Natural killer cell treated with Interleukin-12 subunit alpha and Interleukin-12 subunit beta and Interleukin-15 and Interleukin-18, amount 100 ng/mL, for 72 hours (primary cell): Measurements from ENCODE around the gene ADGRL3. TPM values are rescaled to one million over a fixed set of nuclear protein-coding genes. Genes with fewer than 3 reads are reported as not detected.

Source experiments
- ATAC-seq, 2 donors: fragments of 150-1000 bp; cut with Tn5 transposase in 1 of 2; sonication (Bioruptor Pico), chemical (Tn5 transposase) in 1 of 2; 2 replicates each; pipeline ENCODE4 v1.10.0; 2021
- DNase-seq: peaks from one replicate; pipeline ENCODE4 v3.0.0; 2022; ENCODE audit warnings: low spot score
- H3K27ac Mint-ChIP-seq, 2 donors: 1 replicate in 1 of 2; 2 replicates in 1 of 2; pipeline ENCODE4 v1.8.0; 2022; ENCODE audit warnings: mixed read lengths in 2 of 2, mild to moderate bottlenecking in 1 of 2, moderate library complexity in 1 of 2
- H3K27me3 Mint-ChIP-seq, 2 donors: 1 replicate in 1 of 2; 2 replicates in 1 of 2; pipeline ENCODE4 v1.8.0; 2022; ENCODE audit warnings: mixed read lengths in 2 of 2
- H3K36me3 Mint-ChIP-seq: one replicate; pipeline ENCODE4 v1.8.0; 2022; ENCODE audit warnings: mixed read lengths
- H3K4me1 Mint-ChIP-seq, 2 donors: 1 replicate in 1 of 2; 2 replicates in 1 of 2; pipeline ENCODE4 v1.8.0; 2022; ENCODE audit warnings: low read depth in 2 of 2, mixed read lengths in 2 of 2, mild to moderate bottlenecking in 1 of 2
- H3K4me3 Mint-ChIP-seq: one replicate; pipeline ENCODE4 v1.8.0; 2022; ENCODE audit warnings: mixed read lengths
- H3K9me3 Mint-ChIP-seq: 2 replicates; pipeline ENCODE4 v1.8.0; 2022; ENCODE audit warnings: mixed read lengths
- total RNA-seq, 2 donors: library from RNA; stranded (reverse); gene quantifications; one replicate each; pipeline ENCODE4 v1.2.3, GENCODE V29; 2022

Gene ADGRL3
- total RNA-seq, 2 donors from 2014 or later, result not detected

- Mint-ChIP-seq H3K9me3 (peaks cover 10% of the 10 kb centered on the region), H3K36me3 (no peaks in the 10 kb centered on the region), H3K4me1 (no peaks in the 10 kb centered on the region), H3K4me3 (no peak overlapping the region), H3K27me3 (no peaks in the 10 kb centered on the region), H3K27ac (no peak overlapping the region)
- ATAC-seq, result no peak
- no peak for DNase-seq
Observed at GRCh38 chr4:61915501-61915900, 715.4 kb downstream of the ADGRL3 start.

DNA sequence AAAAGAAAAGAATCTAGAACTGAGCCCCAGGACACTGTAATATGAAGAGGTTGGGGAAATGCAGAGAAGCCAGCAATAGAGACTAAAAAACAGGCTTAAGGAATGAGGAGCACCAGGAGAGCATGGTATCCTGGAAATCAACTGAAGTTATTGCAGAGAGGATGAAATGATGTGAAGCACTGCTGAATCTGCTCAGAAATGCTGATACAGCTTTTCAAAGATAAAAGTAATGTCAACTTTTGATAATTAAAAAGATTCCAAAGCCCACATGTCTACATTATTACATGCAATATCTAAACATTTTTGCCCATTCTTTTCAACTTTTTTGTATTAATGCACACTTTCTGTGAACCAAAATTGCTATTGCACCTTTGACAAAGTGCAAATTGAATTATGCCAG, 718.4 kb downstream of the ADGRL3 start:
- Mint-ChIP-seq H3K36me3 (no peaks in the 10 kb centered on the region), H3K27ac (no peak overlapping the region), H3K4me3 (no peak overlapping the region), H3K4me1 (no peaks in the 10 kb centered on the region), H3K27me3 (no peaks in the 10 kb centered on the region), H3K9me3 (peaks cover 10% of the 10 kb centered on the region)
- no peak for DNase-seq
- no peak for ATAC-seq

DNA sequence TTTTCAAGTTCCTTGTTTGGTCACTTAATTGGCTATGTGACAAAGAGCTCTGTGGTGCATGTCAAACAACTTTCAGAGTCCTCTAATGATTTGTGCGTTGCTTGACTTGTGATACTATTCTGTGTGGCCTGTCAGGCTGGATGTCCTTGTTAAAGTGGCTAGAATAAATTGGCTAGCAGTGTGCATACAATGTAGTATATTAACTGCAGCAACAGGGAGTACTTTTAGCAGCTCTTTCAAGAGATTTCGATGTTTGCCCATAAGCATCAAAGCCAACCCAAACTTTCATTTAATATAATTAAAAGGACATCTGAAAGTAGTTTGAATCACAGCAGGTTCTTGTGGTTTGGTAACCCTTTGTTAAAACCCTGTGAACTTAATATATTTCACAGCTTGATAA, 718.9 kb downstream of the ADGRL3 start:
- no peaks in the 10 kb centered on the region for H3K36me3 Mint-ChIP-seq
- no peak for ATAC-seq
- no peaks in the 10 kb centered on the region for H3K4me1 Mint-ChIP-seq
- H3K4me3 Mint-ChIP-seq, result no peak overlapping the region
- no peak for DNase-seq
- no peak overlapping the region for H3K27ac Mint-ChIP-seq
- no peaks in the 10 kb centered on the region for H3K27me3 Mint-ChIP-seq
- peaks cover 10% of the 10 kb centered on the region for H3K9me3 Mint-ChIP-seq

DNA sequence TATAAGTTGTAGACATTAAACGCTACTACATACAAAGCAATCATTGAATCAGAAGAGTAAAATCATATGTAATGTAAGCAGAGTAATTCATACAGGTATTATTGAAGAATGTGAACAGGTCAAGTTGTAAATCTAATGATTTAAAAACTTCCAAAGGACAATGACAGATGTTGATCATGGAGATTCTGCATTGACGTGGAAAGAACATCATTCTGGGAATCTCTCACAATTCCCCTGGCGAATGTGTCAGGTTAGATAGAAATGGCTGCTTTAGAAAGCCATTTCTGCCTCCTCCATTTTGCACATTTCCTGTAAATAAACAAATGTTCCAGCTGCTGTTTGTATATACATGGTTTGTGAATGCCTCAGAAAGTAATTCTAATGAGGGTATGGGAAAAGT, 719.4 kb downstream of the ADGRL3 start:
- no peaks in the 10 kb centered on the region for H3K4me1 Mint-ChIP-seq
- no peaks in the 10 kb centered on the region for H3K27me3 Mint-ChIP-seq
- no peak overlapping the region for H3K4me3 Mint-ChIP-seq
- H3K27ac Mint-ChIP-seq, result no peak overlapping the region
- ATAC-seq (no peak), DNase-seq (no peak)
- H3K9me3 Mint-ChIP-seq, result peaks cover 10% of the 10 kb centered on the region
- no peaks in the 10 kb centered on the region for H3K36me3 Mint-ChIP-seq

DNA sequence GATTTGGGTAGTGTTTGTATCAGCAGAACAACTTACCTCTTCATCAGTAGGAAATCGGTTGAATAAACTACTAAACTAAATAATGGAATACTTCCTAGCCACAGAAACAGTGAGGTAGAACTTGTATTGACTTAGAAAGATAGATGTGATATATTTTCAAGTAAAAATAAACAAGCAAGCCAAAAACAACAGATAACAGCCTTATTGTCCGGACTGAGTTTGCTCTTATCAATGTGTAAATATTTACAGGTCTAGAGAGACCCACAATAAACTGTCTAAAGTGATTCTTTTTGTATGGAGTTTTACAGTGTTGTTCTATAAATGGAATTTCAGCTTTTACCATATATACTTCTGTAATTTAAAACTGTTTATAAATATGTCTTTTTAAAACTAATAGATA, 721.8 kb downstream of the ADGRL3 start:
- H3K27me3 Mint-ChIP-seq, result no peaks in the 10 kb centered on the region
- no peak for ATAC-seq

GRCh38 chr4:61922766-61923165, 722.6 kb downstream of the ADGRL3 start:
- H3K4me1 Mint-ChIP-seq, result no peaks in the 10 kb centered on the region
- peaks cover 6% of the 10 kb centered on the region for H3K9me3 Mint-ChIP-seq
- no peak overlapping the region for H3K27ac Mint-ChIP-seq
- ATAC-seq (no peak), DNase-seq (no peak)
- H3K27me3 Mint-ChIP-seq, result no peaks in the 10 kb centered on the region
- H3K36me3 Mint-ChIP-seq, result no peaks in the 10 kb centered on the region
- no peak overlapping the region for H3K4me3 Mint-ChIP-seq

More for the DNA sequence above, 721.8 kb downstream of the ADGRL3 start:
- no peaks in the 10 kb centered on the region for H3K36me3 Mint-ChIP-seq
- DNase-seq, result no peak
- H3K4me3 Mint-ChIP-seq, result no peak overlapping the region
- H3K27ac Mint-ChIP-seq, result no peak overlapping the region
- H3K9me3 Mint-ChIP-seq, result peaks cover 10% of the 10 kb centered on the region
- no peaks in the 10 kb centered on the region for H3K4me1 Mint-ChIP-seq

GRCh38 chr4:61923179-61923578, 723.1 kb downstream of the ADGRL3 start:
- ATAC-seq (no peak), DNase-seq (no peak)
- no peaks in the 10 kb centered on the region for H3K4me1 Mint-ChIP-seq
- peaks cover 3% of the 10 kb centered on the region for H3K9me3 Mint-ChIP-seq
- no peaks in the 10 kb centered on the region for H3K27me3 Mint-ChIP-seq
- H3K27ac Mint-ChIP-seq, result no peak overlapping the region
- H3K36me3 Mint-ChIP-seq, result no peaks in the 10 kb centered on the region
- no peak overlapping the region for H3K4me3 Mint-ChIP-seq

- Mint-ChIP-seq H3K36me3 (no peaks in the 10 kb centered on the region), H3K4me3 (no peak overlapping the region), H3K27me3 (no peaks in the 10 kb centered on the region), H3K27ac (no peak overlapping the region), H3K9me3 (no peaks in the 10 kb centered on the region), H3K4me1 (no peaks in the 10 kb centered on the region)
- no peak for ATAC-seq
- no peak for DNase-seq
Observed at GRCh38 chr4:61924131-61924530, 724.0 kb downstream of the ADGRL3 start.

DNA sequence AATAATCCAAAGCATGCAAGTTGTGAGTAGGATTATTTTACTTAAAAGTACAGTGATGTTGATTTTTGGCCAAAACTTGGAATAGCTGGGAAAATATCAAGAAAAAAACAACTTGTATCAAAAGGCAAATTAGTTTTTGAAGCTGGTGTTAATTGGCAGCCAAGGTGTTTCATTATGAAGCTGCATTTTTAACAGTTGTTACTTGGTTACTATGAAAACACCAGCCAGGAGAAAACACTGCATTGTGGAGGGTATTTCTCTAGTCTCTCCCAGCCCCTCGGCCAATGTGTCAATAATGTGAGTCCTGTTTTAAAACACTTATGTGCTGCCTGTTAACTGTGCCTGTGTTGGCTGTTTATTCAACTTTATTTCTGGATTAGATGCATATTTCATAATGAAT, 733.4 kb downstream of the ADGRL3 start:
- ATAC-seq (no peak), DNase-seq (no peak)
- no peak overlapping the region for H3K27ac Mint-ChIP-seq
- no peaks in the 10 kb centered on the region for H3K27me3 Mint-ChIP-seq
- no peaks in the 10 kb centered on the region for H3K4me1 Mint-ChIP-seq
- H3K4me3 Mint-ChIP-seq, result no peak overlapping the region
- H3K36me3 Mint-ChIP-seq, result no peaks in the 10 kb centered on the region
- H3K9me3 Mint-ChIP-seq, result peaks cover 9% of the 10 kb centered on the region

DNA sequence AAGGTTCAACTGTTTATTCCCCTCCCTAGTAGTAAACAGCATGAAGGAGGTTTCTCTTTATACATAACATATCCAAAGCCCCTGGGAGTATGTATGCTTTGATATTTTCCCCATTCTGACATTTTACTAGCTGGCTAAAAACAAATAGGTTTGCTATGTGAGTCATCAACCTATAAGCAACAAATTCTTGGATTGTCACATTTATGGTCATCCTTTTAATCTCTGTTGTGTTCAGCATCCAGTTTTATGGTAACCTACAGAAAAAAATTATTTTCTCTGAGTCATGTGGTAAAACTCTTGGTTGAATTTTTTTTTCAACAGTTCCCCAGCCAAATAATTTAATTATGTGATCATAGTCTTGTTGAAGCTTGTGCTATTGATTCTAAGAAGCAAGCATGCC, 734.1 kb downstream of the ADGRL3 start:
- no peaks in the 10 kb centered on the region for H3K27me3 Mint-ChIP-seq
- no peak overlapping the region for H3K4me3 Mint-ChIP-seq
- peaks cover 9% of the 10 kb centered on the region for H3K9me3 Mint-ChIP-seq
- no peaks in the 10 kb centered on the region for H3K4me1 Mint-ChIP-seq
- ATAC-seq, result no peak
- no peak for DNase-seq
- H3K36me3 Mint-ChIP-seq, result no peaks in the 10 kb centered on the region
- no peak overlapping the region for H3K27ac Mint-ChIP-seq

GRCh38 chr4:61938250-61938846, 738.2 kb downstream of the ADGRL3 start:
- no peak overlapping the region for H3K27ac Mint-ChIP-seq
- ATAC-seq, result no peak
- no peak overlapping the region for H3K4me3 Mint-ChIP-seq
- no peak for DNase-seq
- peaks cover 6% of the 10 kb centered on the region for H3K9me3 Mint-ChIP-seq
- no peaks in the 10 kb centered on the region for H3K4me1 Mint-ChIP-seq
- H3K27me3 Mint-ChIP-seq, result no peaks in the 10 kb centered on the region
- H3K36me3 Mint-ChIP-seq, result no peaks in the 10 kb centered on the region

DNA sequence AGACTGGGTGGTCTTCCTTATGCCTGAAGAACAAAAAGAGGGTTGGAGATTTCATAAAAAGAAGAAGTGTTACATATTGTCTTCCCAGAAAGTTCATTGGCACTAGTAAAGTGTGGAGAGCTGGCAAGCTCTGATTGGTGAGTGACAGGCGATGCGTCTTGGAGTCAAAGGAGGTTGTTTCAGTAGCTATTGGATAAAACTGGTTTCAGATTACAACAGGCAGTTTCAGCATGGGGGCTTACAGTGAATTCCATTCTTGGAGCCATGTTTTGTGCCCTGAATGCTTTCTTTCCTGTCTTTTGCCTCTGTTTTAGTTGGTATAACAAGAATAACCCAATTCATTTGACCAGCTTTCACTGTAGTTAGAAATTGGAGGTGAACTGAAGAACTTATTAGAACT, 750.5 kb downstream of the ADGRL3 start:
- DNase-seq (no peak), ATAC-seq (no peak)
- Mint-ChIP-seq H3K27ac (no peak overlapping the region), H3K4me1 (no peaks in the 10 kb centered on the region), H3K4me3 (no peak overlapping the region), H3K9me3 (peaks cover 17% of the 10 kb centered on the region), H3K27me3 (no peaks in the 10 kb centered on the region), H3K36me3 (peaks cover 4% of the 10 kb centered on the region)

- DNase-seq (no peak), ATAC-seq (no peak)
- H3K4me3 Mint-ChIP-seq, result no peak overlapping the region
- peaks cover 4% of the 10 kb centered on the region for H3K36me3 Mint-ChIP-seq
- no peak overlapping the region for H3K27ac Mint-ChIP-seq
- H3K4me1 Mint-ChIP-seq, result no peaks in the 10 kb centered on the region
- peaks cover 25% of the 10 kb centered on the region for H3K9me3 Mint-ChIP-seq
- H3K27me3 Mint-ChIP-seq, result no peaks in the 10 kb centered on the region
Observed at GRCh38 chr4:61953386-61953785, 753.3 kb downstream of the ADGRL3 start.

DNA sequence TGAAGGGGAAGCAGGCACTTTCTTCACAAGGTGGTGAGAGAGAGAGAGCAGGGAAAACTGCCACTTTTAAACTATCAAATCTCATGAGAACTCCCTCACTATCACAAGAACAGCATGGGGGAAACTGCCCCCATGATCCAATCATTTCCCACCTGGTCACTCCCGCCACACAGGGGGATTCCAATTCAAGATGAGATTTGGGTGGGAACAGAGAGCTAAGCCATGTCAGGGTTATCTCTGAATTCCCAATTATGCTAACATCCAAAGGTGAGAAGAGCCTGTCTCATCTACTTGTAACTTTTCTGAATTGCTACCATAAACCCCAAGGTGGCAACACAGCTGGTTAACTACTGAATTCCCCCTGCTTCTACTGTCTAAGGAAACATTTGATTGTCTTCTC, 758.5 kb downstream of the ADGRL3 start:
- H3K9me3 Mint-ChIP-seq, result peaks cover 25% of the 10 kb centered on the region
- no peak overlapping the region for H3K4me3 Mint-ChIP-seq
- no peaks in the 10 kb centered on the region for H3K4me1 Mint-ChIP-seq
- no peaks in the 10 kb centered on the region for H3K27me3 Mint-ChIP-seq
- H3K36me3 Mint-ChIP-seq, result peaks cover 4% of the 10 kb centered on the region
- DNase-seq, result no peak
- no peak overlapping the region for H3K27ac Mint-ChIP-seq
- no peak for ATAC-seq

GRCh38 chr4:61959087-61959486, 759.0 kb downstream of the ADGRL3 start:
- no peaks in the 10 kb centered on the region for H3K4me1 Mint-ChIP-seq
- peaks cover 21% of the 10 kb centered on the region for H3K9me3 Mint-ChIP-seq
- no peak for DNase-seq
- no peak overlapping the region for H3K27ac Mint-ChIP-seq
- no peak overlapping the region for H3K4me3 Mint-ChIP-seq
- ATAC-seq, result no peak
- peaks cover 4% of the 10 kb centered on the region for H3K36me3 Mint-ChIP-seq
- H3K27me3 Mint-ChIP-seq, result no peaks in the 10 kb centered on the region
